Neural crest cell (in vitro differentiated cells): ENCODE measurements around the gene ANKRD40CL. TPM values are rescaled to one million over a fixed set of nuclear protein-coding genes. Genes with fewer than 3 reads are reported as not detected.

Experiments
- DNase-seq: peaks from one replicate; pipeline ENCODE4 v3.0.0; 2021; ENCODE audit warnings: low read depth, mixed read lengths, low spot score
- H3K27ac Mint-ChIP-seq: one replicate; pipeline ENCODE4 v1.8.0; 2021; ENCODE audit warnings: mild to moderate bottlenecking, mixed read lengths; ENCODE audit not compliant: unreplicated experiment
- H3K27me3 Mint-ChIP-seq: 2 replicates; pipeline ENCODE4 v1.8.0; 2021; ENCODE audit warnings: low read depth, mild to moderate bottlenecking, mixed read lengths
- H3K36me3 Mint-ChIP-seq: 2 replicates; pipeline ENCODE4 v1.8.0; 2021; ENCODE audit warnings: low read depth, mild to moderate bottlenecking, mixed read lengths
- H3K4me1 Mint-ChIP-seq: 2 replicates; pipeline ENCODE4 v1.8.0; 2021; ENCODE audit warnings: mixed read lengths
- H3K4me3 Mint-ChIP-seq: one replicate; pipeline ENCODE4 v1.8.0; 2021; ENCODE audit warnings: mild to moderate bottlenecking, mixed read lengths
- H3K9me3 Mint-ChIP-seq: 2 replicates; pipeline ENCODE4 v1.8.0; 2021; ENCODE audit warnings: mixed read lengths
- CTCF ChIP-seq: fragments of 200-600 bp; sonication (generic); conservative IDR thresholded peaks from 2 replicates; pipeline ENCODE4 v1.5.0; 2021; ENCODE audit warnings: antibody characterized with exemption, mild to moderate bottlenecking
- total RNA-seq: library from RNA; stranded (reverse); gene quantifications from 2 replicates; pipeline ENCODE4 v1.2.1, GENCODE V29; 2021

The ANKRD40CL gene
- total RNA-seq, 1 donor from 2014 or later: not detected

DNA sequence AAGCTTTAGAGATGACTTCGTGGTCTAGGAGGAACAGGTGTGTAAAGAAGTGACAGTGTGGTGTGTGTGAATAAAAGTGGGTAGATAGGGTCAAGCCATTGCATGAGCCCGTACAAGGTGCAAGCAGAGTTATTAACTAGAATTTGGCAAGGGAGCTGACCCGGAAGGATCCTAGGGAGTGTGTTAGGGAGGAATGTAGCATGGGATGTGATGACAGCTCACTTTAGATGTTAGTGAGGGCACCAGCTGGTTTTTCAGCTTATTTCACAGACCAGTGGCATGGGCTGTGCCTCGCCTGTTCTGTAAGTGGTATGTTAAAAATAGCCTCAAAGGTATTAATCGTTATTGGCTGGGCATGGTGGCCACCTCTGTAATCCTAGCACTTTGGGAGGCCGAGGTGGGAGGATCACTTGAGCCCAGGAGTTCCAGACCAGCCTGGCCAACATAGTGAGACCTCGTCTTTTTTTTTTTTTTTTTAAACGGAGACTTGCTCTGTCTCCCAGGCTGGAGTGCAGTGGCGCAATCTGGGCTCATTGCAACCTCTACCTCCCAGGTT is 8.3 kb downstream of the ANKRD40CL start:
- Mint-ChIP-seq H3K27me3 (no peaks in the 10 kb centered on the region), H3K27ac (no peak overlapping the region), H3K4me1 (peaks cover 9% of the 10 kb centered on the region), H3K9me3 (no peaks in the 10 kb centered on the region), H3K36me3 (peaks cover 2% of the 10 kb centered on the region), H3K4me3 (no peak overlapping the region)
- DNase-seq: no peak
- TF ChIP-seq CTCF: no peak

- H3K27ac Mint-ChIP-seq: no peak overlapping the region
These were observed 8.8 kb downstream of the ANKRD40CL start for GRCh38 chr17:50758524-50758923.

GRCh38 chr17:50754521-50754920 is 12.8 kb downstream of the ANKRD40CL start:
- no peak overlapping the region for H3K4me3 Mint-ChIP-seq
- no peak for DNase-seq
- H3K27ac Mint-ChIP-seq: no peak overlapping the region
- no peaks in the 10 kb centered on the region for H3K4me1 Mint-ChIP-seq
- TF ChIP-seq CTCF: no peak
- H3K36me3 Mint-ChIP-seq: peaks cover 5% of the 10 kb centered on the region
- no peaks in the 10 kb centered on the region for H3K9me3 Mint-ChIP-seq
- no peaks in the 10 kb centered on the region for H3K27me3 Mint-ChIP-seq

More at GRCh38 chr17:50758524-50758923, 8.8 kb downstream of the ANKRD40CL start:
- Mint-ChIP-seq H3K27me3 (no peaks in the 10 kb centered on the region), H3K36me3 (peaks cover 5% of the 10 kb centered on the region), H3K4me1 (peaks cover 7% of the 10 kb centered on the region), H3K4me3 (no peak overlapping the region), H3K9me3 (no peaks in the 10 kb centered on the region)
- no peak for DNase-seq
- no peak for TF ChIP-seq CTCF

- no peak for TF ChIP-seq CTCF
- H3K4me1 Mint-ChIP-seq: no peaks in the 10 kb centered on the region
- no peaks in the 10 kb centered on the region for H3K27me3 Mint-ChIP-seq
- peaks cover 9% of the 10 kb centered on the region for H3K36me3 Mint-ChIP-seq
- no peak overlapping the region for H3K4me3 Mint-ChIP-seq
- H3K9me3 Mint-ChIP-seq: no peaks in the 10 kb centered on the region
- no peak overlapping the region for H3K27ac Mint-ChIP-seq
- DNase-seq: no peak
These were observed 18.1 kb downstream of the ANKRD40CL start for GRCh38 chr17:50749245-50749644.

DNA sequence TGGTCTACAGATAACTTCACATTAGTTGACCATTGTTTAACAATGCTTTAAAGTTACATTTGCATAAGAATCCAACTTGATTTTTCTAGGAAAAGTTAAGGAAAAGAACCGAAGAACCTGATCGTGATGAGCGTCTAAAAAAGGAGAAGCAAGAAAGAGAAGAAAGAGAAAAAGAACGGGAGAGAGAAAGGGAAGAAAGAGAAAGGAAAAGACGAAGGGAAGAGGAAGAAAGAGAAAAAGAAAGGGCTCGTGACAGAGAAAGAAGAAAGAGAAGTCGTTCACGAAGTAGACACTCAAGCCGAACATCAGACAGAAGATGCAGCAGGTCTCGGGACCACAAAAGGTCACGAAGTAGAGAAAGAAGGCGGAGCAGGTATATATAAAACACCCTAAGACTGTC is 21.7 kb downstream of the ANKRD40CL start:
- no peak overlapping the region for H3K27ac Mint-ChIP-seq
- no peaks in the 10 kb centered on the region for H3K4me1 Mint-ChIP-seq
- no peaks in the 10 kb centered on the region for H3K9me3 Mint-ChIP-seq
- no peak overlapping the region for H3K4me3 Mint-ChIP-seq
- DNase-seq: no peak
- no peak for TF ChIP-seq CTCF
- H3K36me3 Mint-ChIP-seq: peaks cover 25% of the 10 kb centered on the region
- H3K27me3 Mint-ChIP-seq: no peaks in the 10 kb centered on the region
